Prostate gland (tissue), 2 donors: ENCODE data around the gene NINJ1.

ENCODE experiments used
- POLR2A ChIP-seq: fragments of 450-650 bp; IDR thresholded peaks from one replicate; pipeline ENCODE4 v1.6.1; 2016; ENCODE audit warnings: antibody characterized with exemption, mild to moderate bottlenecking
- TF ChIP-seq, protein P1 (sequence below), 4 experiments: fragments of 200-600 bp in 2 of 4; fragments of 450-650 bp in 2 of 4; sonication (generic) in 2 of 4; IDR thresholded peaks; 1 replicate in 3 of 4; 2 replicates in 1 of 4; pipeline ENCODE4 v1.5.1; 2016 to 2019; ENCODE audit warnings: antibody characterized with exemption in 4 of 4, mild to moderate bottlenecking in 2 of 4, moderate library complexity in 2 of 4

DNA sequence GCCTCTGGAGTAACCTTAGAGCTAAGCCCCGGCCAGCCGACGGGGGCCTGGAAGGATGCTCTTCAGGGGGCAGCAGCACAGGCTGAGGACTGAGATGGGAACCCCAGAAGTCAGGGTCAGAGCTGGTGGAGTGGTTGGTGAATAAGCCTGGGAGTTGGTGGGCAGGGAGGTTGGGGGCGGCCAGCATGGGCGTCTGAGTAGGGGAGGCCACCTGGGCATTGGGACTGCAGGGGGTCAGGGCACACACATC is 14.4 kb downstream of the NINJ1 start:
- no peak for TF ChIP-seq POLR2A
- TF ChIP-seq, protein P1, sequence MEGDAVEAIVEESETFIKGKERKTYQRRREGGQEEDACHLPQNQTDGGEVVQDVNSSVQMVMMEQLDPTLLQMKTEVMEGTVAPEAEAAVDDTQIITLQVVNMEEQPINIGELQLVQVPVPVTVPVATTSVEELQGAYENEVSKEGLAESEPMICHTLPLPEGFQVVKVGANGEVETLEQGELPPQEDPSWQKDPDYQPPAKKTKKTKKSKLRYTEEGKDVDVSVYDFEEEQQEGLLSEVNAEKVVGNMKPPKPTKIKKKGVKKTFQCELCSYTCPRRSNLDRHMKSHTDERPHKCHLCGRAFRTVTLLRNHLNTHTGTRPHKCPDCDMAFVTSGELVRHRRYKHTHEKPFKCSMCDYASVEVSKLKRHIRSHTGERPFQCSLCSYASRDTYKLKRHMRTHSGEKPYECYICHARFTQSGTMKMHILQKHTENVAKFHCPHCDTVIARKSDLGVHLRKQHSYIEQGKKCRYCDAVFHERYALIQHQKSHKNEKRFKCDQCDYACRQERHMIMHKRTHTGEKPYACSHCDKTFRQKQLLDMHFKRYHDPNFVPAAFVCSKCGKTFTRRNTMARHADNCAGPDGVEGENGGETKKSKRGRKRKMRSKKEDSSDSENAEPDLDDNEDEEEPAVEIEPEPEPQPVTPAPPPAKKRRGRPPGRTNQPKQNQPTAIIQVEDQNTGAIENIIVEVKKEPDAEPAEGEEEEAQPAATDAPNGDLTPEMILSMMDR (IDR thresholded peaks at IDR 0.05), result no peak
